H1 (cell line): ENCODE results near the gene ZBTB38.

Source experiments
- CREB1 ChIP-seq: IDR thresholded peaks from 2 replicates; pipeline ENCODE4 v1.6.1; 2012; ENCODE audit warnings: inconsistent platforms
- CTCF ChIP-seq, 3 experiments: IDR thresholded peaks; 1 replicate in 2 of 3; 2 replicates in 1 of 3; pipeline versions ENCODE4 v1.5.1 to v1.6.1; 2011; ENCODE audit warnings: low read length in 3 of 3, mild to moderate bottlenecking in 3 of 3, inconsistent platforms in 2 of 3, low read depth in 1 of 3, moderate library complexity in 1 of 3; ENCODE audit not compliant: insufficient read depth in 1 of 3; ENCODE audit errors: control extremely low read depth in 1 of 3
- JUND ChIP-seq: IDR thresholded peaks from 2 replicates; pipeline ENCODE4 v1.6.1; 2011; ENCODE audit warnings: mild to moderate bottlenecking, improper control_type of control experiment, low read length
- RAD21 ChIP-seq, 2 experiments: IDR thresholded peaks in 1 of 2; conservative IDR thresholded peaks in 1 of 2; 2 replicates each; pipeline ENCODE4 v1.6.1; 2011; ENCODE audit warnings: low read depth in 2 of 2, low read length in 2 of 2, improper control_type of control experiment in 1 of 2, inconsistent platforms in 1 of 2, mild to moderate bottlenecking in 1 of 2, moderate library complexity in 1 of 2
- RXRA ChIP-seq: IDR thresholded peaks from 2 replicates; pipeline ENCODE4 v1.6.1; 2011; ENCODE audit warnings: low read depth, mild to moderate bottlenecking, low read length, moderate library complexity; ENCODE audit not compliant: insufficient read depth

- TF ChIP-seq CTCF (IDR thresholded peaks at IDR 0.05; ENCODE audit: control extremely low read depth in 1 of 3, insufficient read depth in 1 of 3, low read depth in 1 of 3, low read length in 3 of 3) (no peak), CREB1 (no peak), RXRA (no peak), RAD21 (IDR thresholded peaks at IDR 0.05 in 1 of 2, conservative IDR thresholded peaks at IDR 0.05 in 1 of 2; ENCODE audit: low read depth in 2 of 2, low read length in 2 of 2) (no peak), JUND (no peak)
Observed at GRCh38 chr3:141411251-141411771, 43.0 kb downstream of the ZBTB38 start.
